Measurements from ENCODE around the gene IL11.

The IL11 gene

GRCh38 chr19:55319785-55320184 is 50.5 kb downstream of the IL11 start:
- TF ChIP-seq GATA2 (IDR thresholded peaks at IDR 0.05; ENCODE audit: low read depth, low read length) (no peak), GATA3 (IDR thresholded peaks at IDR 0.05; ENCODE audit: low read depth, low read length) (no peak)

GRCh38 chr19:55316646-55317045 is 53.6 kb downstream of the IL11 start:
- no peak for TF ChIP-seq GATA2 (IDR thresholded peaks at IDR 0.05; ENCODE audit: low read depth, low read length)
- TF ChIP-seq GATA3 (IDR thresholded peaks at IDR 0.05; ENCODE audit: low read depth, low read length), result no peak

DNA sequence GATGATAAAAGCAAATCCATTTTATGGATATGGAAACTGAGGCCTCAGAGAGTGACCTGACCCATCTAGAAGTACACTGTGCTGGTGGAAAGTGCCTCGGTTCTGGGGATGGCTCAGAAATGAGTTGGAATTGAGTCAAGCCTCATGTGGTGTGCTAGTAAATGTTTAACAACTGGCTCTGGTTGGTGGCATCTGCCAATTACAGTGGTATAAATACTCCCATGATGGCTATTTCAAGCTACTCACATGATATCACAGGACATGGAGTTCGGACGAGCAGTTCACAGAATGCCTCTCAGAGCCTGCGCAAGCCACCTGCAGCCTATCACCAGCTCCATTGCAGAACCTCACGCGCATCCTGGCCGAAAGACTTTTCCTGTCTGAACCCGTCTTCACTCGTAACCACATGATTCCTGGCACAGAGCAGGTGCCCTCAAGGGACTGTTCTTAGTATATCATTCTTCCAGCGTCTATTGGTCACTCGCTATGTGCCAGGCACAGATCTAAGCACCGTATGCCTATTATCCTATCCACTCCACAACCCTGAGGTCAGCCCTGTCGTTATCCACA is 54.2 kb downstream of the IL11 start:
- TF ChIP-seq GATA2 (IDR thresholded peaks at IDR 0.05; ENCODE audit: low read depth, low read length) (no peak), GATA3 (IDR thresholded peaks at IDR 0.05; ENCODE audit: low read depth, low read length) (no peak)

GRCh38 chr19:55314396-55314795 is 55.9 kb downstream of the IL11 start:
- no peak for TF ChIP-seq GATA3 (IDR thresholded peaks at IDR 0.05; ENCODE audit: low read depth, low read length)
- TF ChIP-seq GATA2 (IDR thresholded peaks at IDR 0.05; ENCODE audit: low read depth, low read length), result no peak

Measured in SH-SY5Y (cell line).